Body of pancreas (tissue), 4 donors: Measurements from ENCODE around the gene MAD1L1.

ENCODE experiments used
- POLR2A ChIP-seq, 3 donors: fragments of 450-650 bp; IDR thresholded peaks; one replicate each; pipeline ENCODE4 v1.6.1; 2016; ENCODE audit warnings: antibody characterized with exemption in 3 of 3, mild to moderate bottlenecking in 2 of 3
- TF ChIP-seq, protein P1 (sequence below), 7 experiments: fragments of 450-650 bp in 4 of 7; fragments of 200-600 bp in 3 of 7; sonication (generic) in 3 of 7; IDR thresholded peaks; one replicate each; pipeline ENCODE4 v1.5.1; 2016 to 2019; ENCODE audit warnings: antibody characterized with exemption in 7 of 7

DNA sequence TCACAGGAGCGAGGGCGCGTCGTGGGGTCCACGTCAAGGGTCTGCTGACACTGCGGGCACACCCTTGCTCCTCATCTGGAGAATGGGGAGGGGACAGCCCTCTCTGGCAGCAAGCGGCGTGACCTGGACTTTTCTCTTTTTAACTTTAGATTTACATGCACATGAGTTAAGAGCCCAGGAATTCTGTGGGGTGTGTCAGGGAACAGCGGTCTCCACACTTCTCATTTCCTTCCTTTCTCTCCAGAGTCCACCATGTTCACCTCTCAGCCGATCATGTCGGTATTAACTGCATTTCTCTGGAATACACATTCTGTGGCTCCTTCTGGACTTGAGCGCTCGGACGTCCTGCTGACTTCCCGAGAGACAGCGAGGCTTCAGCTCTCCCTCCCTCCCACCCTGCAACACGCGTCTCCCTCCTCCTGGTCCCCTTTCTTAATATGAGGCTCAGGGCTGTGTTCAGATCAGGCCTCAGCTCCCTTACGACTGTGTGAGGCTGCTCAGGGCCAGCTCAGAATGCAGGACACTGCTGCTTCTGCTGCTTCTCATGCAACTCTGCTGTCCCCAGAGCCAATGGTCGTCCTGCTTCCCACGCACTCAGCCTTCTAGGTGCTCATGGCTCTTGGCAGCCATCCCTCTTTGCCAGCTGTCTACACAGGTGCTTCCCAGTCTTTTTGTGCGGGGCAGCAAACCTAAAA lies 301.3 kb downstream of the MAD1L1 start:
- no peak for TF ChIP-seq POLR2A (IDR thresholded peaks at IDR 0.05)
- TF ChIP-seq, protein P1, sequence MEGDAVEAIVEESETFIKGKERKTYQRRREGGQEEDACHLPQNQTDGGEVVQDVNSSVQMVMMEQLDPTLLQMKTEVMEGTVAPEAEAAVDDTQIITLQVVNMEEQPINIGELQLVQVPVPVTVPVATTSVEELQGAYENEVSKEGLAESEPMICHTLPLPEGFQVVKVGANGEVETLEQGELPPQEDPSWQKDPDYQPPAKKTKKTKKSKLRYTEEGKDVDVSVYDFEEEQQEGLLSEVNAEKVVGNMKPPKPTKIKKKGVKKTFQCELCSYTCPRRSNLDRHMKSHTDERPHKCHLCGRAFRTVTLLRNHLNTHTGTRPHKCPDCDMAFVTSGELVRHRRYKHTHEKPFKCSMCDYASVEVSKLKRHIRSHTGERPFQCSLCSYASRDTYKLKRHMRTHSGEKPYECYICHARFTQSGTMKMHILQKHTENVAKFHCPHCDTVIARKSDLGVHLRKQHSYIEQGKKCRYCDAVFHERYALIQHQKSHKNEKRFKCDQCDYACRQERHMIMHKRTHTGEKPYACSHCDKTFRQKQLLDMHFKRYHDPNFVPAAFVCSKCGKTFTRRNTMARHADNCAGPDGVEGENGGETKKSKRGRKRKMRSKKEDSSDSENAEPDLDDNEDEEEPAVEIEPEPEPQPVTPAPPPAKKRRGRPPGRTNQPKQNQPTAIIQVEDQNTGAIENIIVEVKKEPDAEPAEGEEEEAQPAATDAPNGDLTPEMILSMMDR (IDR thresholded peaks at IDR 0.05) = no peak
